ENCODE results near the gene MEFV.

- TF ChIP-seq CTCF (IDR thresholded peaks at IDR 0.05) (no peak), POLR2A (IDR thresholded peaks at IDR 0.05) (no peak), EP300 (IDR thresholded peaks at IDR 0.05) (no peak)
Measured at GRCh38 chr16:3268294-3268693, 11.9 kb upstream of the MEFV start.
